ENCODE measurements around the gene KCNQ1OT1. TPM values are rescaled to one million over a fixed set of nuclear protein-coding genes. Genes with fewer than 3 reads are reported as not detected.

Gene KCNQ1OT1
- total and polyA plus RNA-seq, 4 donors: 0.05 to 4.9 (median 0.61) TPM

DNA sequence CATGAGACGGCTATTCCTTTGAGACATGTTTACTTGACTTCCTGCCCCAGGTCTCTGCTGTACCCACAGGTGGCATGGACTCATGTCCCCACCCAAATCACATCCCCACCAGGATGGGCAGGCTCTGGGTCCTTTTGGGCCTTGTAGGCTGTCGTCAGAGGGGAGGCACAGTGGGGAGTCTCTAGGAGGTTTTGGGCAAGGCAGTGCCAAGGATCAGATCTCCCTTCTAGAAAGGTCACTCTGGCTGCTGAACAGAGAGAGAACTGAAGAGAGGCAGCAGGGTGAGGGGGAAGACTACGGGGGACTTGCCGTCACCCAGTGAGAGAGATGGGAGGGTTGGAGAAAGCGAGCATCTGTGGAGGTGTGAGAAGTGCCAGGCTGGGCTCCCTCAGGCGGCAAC, 4.6 kb upstream of the KCNQ1OT1 start:
- H3K4me1 ChIP-seq (ENCODE audit: control insufficient read depth in 4 of 4, insufficient read depth in 4 of 4, low read length in 3 of 4): peaks cover 0 to 10% (median 2%) of the 10 kb centered on the region in 4 donors
- WGBS: 96% methylated on average over 6 of the region's 6 CpGs
- peaks cover 0 to 3% (median 0%) of the 10 kb centered on the region in 4 donors for H3K9me3 ChIP-seq (ENCODE audit: control insufficient read depth in 4 of 4, low read length in 3 of 4)
- H3K9ac ChIP-seq (ENCODE audit: low read depth in 1 of 2, low read length in 2 of 2): no peak overlapping the region
- no peaks in the 10 kb centered on the region for H3K36me3 ChIP-seq (ENCODE audit: control insufficient read depth in 4 of 4, insufficient read depth in 3 of 4, low read depth in 1 of 4, low read length in 3 of 4)
- TF ChIP-seq HNF4A (conservative IDR thresholded peaks at IDR 0.05) (no peak), YY1 (IDR thresholded peaks at IDR 0.05) (no peak)
- no peak for DNase-seq (ENCODE audit: low spot score)
- no peaks in the 10 kb centered on the region for H3K27me3 ChIP-seq (ENCODE audit: control insufficient read depth in 4 of 4, insufficient read depth in 4 of 4, low read length in 3 of 4)
- H3K27ac ChIP-seq (ENCODE audit: low read depth in 1 of 2, low read length in 2 of 2): no peak overlapping the region
- no peak overlapping the region for H3K4me3 ChIP-seq (ENCODE audit: low read depth in 1 of 3, low read length in 3 of 3)

- Histone ChIP-seq H3K36me3 (ENCODE audit: control insufficient read depth in 4 of 4, insufficient read depth in 3 of 4, low read depth in 1 of 4, low read length in 3 of 4) (no peaks in the 10 kb centered on the region), H3K4me3 (ENCODE audit: low read depth in 1 of 3, low read length in 3 of 3) (no peak overlapping the region), H3K9ac (ENCODE audit: low read depth in 1 of 2, low read length in 2 of 2) (no peak overlapping the region), H3K9me3 (ENCODE audit: control insufficient read depth in 4 of 4, low read length in 3 of 4) (peaks cover 0 to 3% (median 0%) of the 10 kb centered on the region in 4 donors), H3K27me3 (ENCODE audit: control insufficient read depth in 4 of 4, insufficient read depth in 4 of 4, low read length in 3 of 4) (no peaks in the 10 kb centered on the region), H3K27ac (ENCODE audit: low read depth in 1 of 2, low read length in 2 of 2) (no peak overlapping the region), H3K4me1 (ENCODE audit: control insufficient read depth in 4 of 4, insufficient read depth in 4 of 4, low read length in 3 of 4) (peaks cover 0 to 10% (median 3%) of the 10 kb centered on the region in 4 donors)
- TF ChIP-seq JUND (IDR thresholded peaks at IDR 0.05): no peak
- WGBS: 83% methylated on average over 16 of the region's 16 CpGs
- DNase-seq (ENCODE audit: low spot score): no peak
Measured at GRCh38 chr11:2703363-2704141, 3.8 kb upstream of the KCNQ1OT1 start.

- Histone ChIP-seq H3K36me3 (ENCODE audit: control insufficient read depth in 4 of 4, insufficient read depth in 3 of 4, low read depth in 1 of 4, low read length in 3 of 4) (no peaks in the 10 kb centered on the region), H3K4me1 (ENCODE audit: control insufficient read depth in 4 of 4, insufficient read depth in 4 of 4, low read length in 3 of 4) (peaks cover 0 to 15% (median 7%) of the 10 kb centered on the region in 4 donors), H3K27me3 (ENCODE audit: control insufficient read depth in 4 of 4, insufficient read depth in 4 of 4, low read length in 3 of 4) (no peaks in the 10 kb centered on the region), H3K9me3 (ENCODE audit: control insufficient read depth in 4 of 4, low read length in 3 of 4) (peaks cover 0 to 3% (median 0%) of the 10 kb centered on the region in 4 donors), H3K4me3 (ENCODE audit: low read depth in 1 of 3, low read length in 3 of 3) (no peak overlapping the region), H3K27ac (ENCODE audit: low read depth in 1 of 2, low read length in 2 of 2) (no peak overlapping the region), H3K9ac (ENCODE audit: low read depth in 1 of 2, low read length in 2 of 2) (no peak overlapping the region)
- TF ChIP-seq TAF1 (conservative IDR thresholded peaks at IDR 0.05): no peak
- no peak for TF ChIP-seq EGR1 (IDR thresholded peaks at IDR 0.05; ENCODE audit: low read depth in 2 of 2)
- TF ChIP-seq NR2F2 (IDR thresholded peaks at IDR 0.05): no peak
- no peak for TF ChIP-seq FOXA1 (IDR thresholded peaks at IDR 0.05)
- TF ChIP-seq FOXA2 (IDR thresholded peaks at IDR 0.05): no peak
- no peak for TF ChIP-seq SP1 (IDR thresholded peaks at IDR 0.05)
- no peak for TF ChIP-seq CTCF (IDR thresholded peaks at IDR 0.05; ENCODE audit: low read depth, low read length, missing input control)
- TF ChIP-seq, protein P1, sequence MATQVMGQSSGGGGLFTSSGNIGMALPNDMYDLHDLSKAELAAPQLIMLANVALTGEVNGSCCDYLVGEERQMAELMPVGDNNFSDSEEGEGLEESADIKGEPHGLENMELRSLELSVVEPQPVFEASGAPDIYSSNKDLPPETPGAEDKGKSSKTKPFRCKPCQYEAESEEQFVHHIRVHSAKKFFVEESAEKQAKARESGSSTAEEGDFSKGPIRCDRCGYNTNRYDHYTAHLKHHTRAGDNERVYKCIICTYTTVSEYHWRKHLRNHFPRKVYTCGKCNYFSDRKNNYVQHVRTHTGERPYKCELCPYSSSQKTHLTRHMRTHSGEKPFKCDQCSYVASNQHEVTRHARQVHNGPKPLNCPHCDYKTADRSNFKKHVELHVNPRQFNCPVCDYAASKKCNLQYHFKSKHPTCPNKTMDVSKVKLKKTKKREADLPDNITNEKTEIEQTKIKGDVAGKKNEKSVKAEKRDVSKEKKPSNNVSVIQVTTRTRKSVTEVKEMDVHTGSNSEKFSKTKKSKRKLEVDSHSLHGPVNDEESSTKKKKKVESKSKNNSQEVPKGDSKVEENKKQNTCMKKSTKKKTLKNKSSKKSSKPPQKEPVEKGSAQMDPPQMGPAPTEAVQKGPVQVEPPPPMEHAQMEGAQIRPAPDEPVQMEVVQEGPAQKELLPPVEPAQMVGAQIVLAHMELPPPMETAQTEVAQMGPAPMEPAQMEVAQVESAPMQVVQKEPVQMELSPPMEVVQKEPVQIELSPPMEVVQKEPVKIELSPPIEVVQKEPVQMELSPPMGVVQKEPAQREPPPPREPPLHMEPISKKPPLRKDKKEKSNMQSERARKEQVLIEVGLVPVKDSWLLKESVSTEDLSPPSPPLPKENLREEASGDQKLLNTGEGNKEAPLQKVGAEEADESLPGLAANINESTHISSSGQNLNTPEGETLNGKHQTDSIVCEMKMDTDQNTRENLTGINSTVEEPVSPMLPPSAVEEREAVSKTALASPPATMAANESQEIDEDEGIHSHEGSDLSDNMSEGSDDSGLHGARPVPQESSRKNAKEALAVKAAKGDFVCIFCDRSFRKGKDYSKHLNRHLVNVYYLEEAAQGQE (IDR thresholded peaks at IDR 0.05): no peak
- WGBS: 87% methylated on average over 17 of the region's 17 CpGs
- DNase-seq (ENCODE audit: low spot score): no peak
Measured at GRCh38 chr11:2702771-2703362, 3.1 kb upstream of the KCNQ1OT1 start.
